Measurements from ENCODE around the gene KIRREL1. TPM values are rescaled to one million over a fixed set of nuclear protein-coding genes. Genes with fewer than 3 reads are reported as not detected.

The KIRREL1 gene
- total RNA-seq, 3 donors from 2014 or later, result 3.4 to 29.5 (median 13.5) TPM

- ATAC-seq (peak; percentile 81), DNase-seq (peak in 1 of 3 donors; percentile 31)
- no peaks in the 10 kb centered on the region for H3K36me3 ChIP-seq (ENCODE audit: low read depth)
- intact Hi-C loops (cut with DNase I, micrococcal nuclease), result no loop called here
- peaks cover 5% of the 10 kb centered on the region for H3K4me1 ChIP-seq (ENCODE audit: low read depth)
- no peaks in the 10 kb centered on the region for H3K9me3 ChIP-seq
- H3K4me3 ChIP-seq, result no peak overlapping the region
- no peak for TF ChIP-seq CTCF (IDR thresholded peaks at IDR 0.05)
Measured at GRCh38 chr1:158045639-158046038, 52.2 kb downstream of the KIRREL1 start.

GRCh38 chr1:158046715-158047510 is 53.5 kb downstream of the KIRREL1 start:
- no peaks in the 10 kb centered on the region for H3K9me3 ChIP-seq
- DNase-seq (no peak), ATAC-seq (no peak)
- TF ChIP-seq CTCF (IDR thresholded peaks at IDR 0.05), result no peak
- intact Hi-C loops (cut with DNase I, micrococcal nuclease), result no loop called here
- peaks cover 5% of the 10 kb centered on the region for H3K4me1 ChIP-seq (ENCODE audit: low read depth)
- H3K36me3 ChIP-seq (ENCODE audit: low read depth), result no peaks in the 10 kb centered on the region
- no peak overlapping the region for H3K4me3 ChIP-seq

- intact Hi-C loops (cut with DNase I, micrococcal nuclease), result no loop called here
- Histone ChIP-seq H3K9me3 (no peaks in the 10 kb centered on the region), H3K36me3 (ENCODE audit: low read depth) (no peaks in the 10 kb centered on the region), H3K4me1 (ENCODE audit: low read depth) (peaks cover 5% of the 10 kb centered on the region), H3K4me3 (no peak overlapping the region)
- DNase-seq (no peak), ATAC-seq (no peak)
- TF ChIP-seq CTCF (IDR thresholded peaks at IDR 0.05), result no peak
Measured at GRCh38 chr1:158048371-158049067, 55.1 kb downstream of the KIRREL1 start.

GRCh38 chr1:158049853-158050252 is 56.4 kb downstream of the KIRREL1 start:
- ATAC-seq (no peak), DNase-seq (no peak)
- no peak for TF ChIP-seq CTCF (IDR thresholded peaks at IDR 0.05)
- Histone ChIP-seq H3K4me3 (no peak overlapping the region), H3K36me3 (ENCODE audit: low read depth) (no peaks in the 10 kb centered on the region), H3K4me1 (ENCODE audit: low read depth) (peaks cover 5% of the 10 kb centered on the region), H3K9me3 (no peaks in the 10 kb centered on the region)
- intact Hi-C loops (cut with DNase I, micrococcal nuclease), result no loop called here

- Histone ChIP-seq H3K4me1 (ENCODE audit: low read depth) (no peaks in the 10 kb centered on the region), H3K9me3 (no peaks in the 10 kb centered on the region), H3K4me3 (no peak overlapping the region), H3K36me3 (ENCODE audit: low read depth) (no peaks in the 10 kb centered on the region)
- TF ChIP-seq CTCF (IDR thresholded peaks at IDR 0.05), result no peak
- DNase-seq (no peak), ATAC-seq (no peak)
- intact Hi-C loops (cut with DNase I, micrococcal nuclease), result no loop called here
Measured at GRCh38 chr1:158053276-158053675, 59.8 kb downstream of the KIRREL1 start.

All from mucosa of descending colon (tissue), 3 donors.